NT2/D1 (cell line): ENCODE measurements around the gene AKNAD1.

Source experiments
- SUZ12 ChIP-seq: IDR thresholded peaks from 2 replicates; pipeline ENCODE4 v1.6.1; 2011; ENCODE audit not compliant: insufficient read length, insufficient read depth; ENCODE audit errors: extremely low read depth
- YY1 ChIP-seq: IDR thresholded peaks from 2 replicates; pipeline ENCODE4 v1.6.1; 2011; ENCODE audit not compliant: insufficient read length, insufficient read depth
- ZNF274 ChIP-seq: IDR thresholded peaks from 2 replicates; pipeline ENCODE4 v1.6.1; 2011; ENCODE audit warnings: mild to moderate bottlenecking, low read depth, low read length

GRCh38 chr1:108896146-108897145, 39.6 kb upstream of the AKNAD1 start:
- TF ChIP-seq SUZ12 (no peak), YY1 (no peak), ZNF274 (no peak)
